Mammary epithelial cell (primary cell): ENCODE measurements around the gene MEGF11.

Experiments used
- CTCF ChIP-seq, 2 donors: IDR thresholded peaks in 1 of 2; conservative IDR thresholded peaks in 1 of 2; 2 replicates each; pipeline ENCODE4 v1.5.1; 2011 to 2012; ENCODE audit warnings: inconsistent platforms in 2 of 2, low read length in 2 of 2, mild to moderate bottlenecking in 2 of 2, control low read depth in 1 of 2, low read depth in 1 of 2; ENCODE audit not compliant: insufficient read depth in 1 of 2; ENCODE audit errors: extremely low read depth in 1 of 2
- EZH2 ChIP-seq: IDR thresholded peaks from 2 replicates; pipeline ENCODE4 v1.6.1; 2012; ENCODE audit warnings: low read length, inconsistent platforms, borderline replicate concordance

- TF ChIP-seq CTCF (conservative IDR thresholded peaks at IDR 0.05 in 1 of 2, IDR thresholded peaks at IDR 0.05 in 1 of 2; ENCODE audit: extremely low read depth in 1 of 2, insufficient read depth in 1 of 2, low read depth in 1 of 2, low read length in 2 of 2) (no peak), EZH2 (no peak)
These were observed 353.1 kb downstream of the MEGF11 start for GRCh38 chr15:65900488-65900887.
